WERI-Rb-1 (cell line): Measurements from ENCODE around the gene LINC01488.

Experiments used
- DNase-seq: peaks from one replicate; pipeline ENCODE4 v3.0.0-alpha.2; 2020
- H3K27ac ChIP-seq: fragments of 250-450 bp; sonication (Bioruptor Pico); 2 replicates; pipeline ENCODE4 v1.5.1; 2020; ENCODE audit warnings: mild to moderate bottlenecking, moderate library complexity
- H3K27me3 ChIP-seq: fragments of 250-450 bp; sonication (Bioruptor Pico); 2 replicates; pipeline ENCODE4 v1.5.1; 2021; ENCODE audit warnings: mild to moderate bottlenecking, low read depth, moderate library complexity; ENCODE audit not compliant: insufficient read depth, severe bottlenecking
- H3K36me3 ChIP-seq: fragments of 250-450 bp; sonication (Bioruptor Pico); 2 replicates; pipeline ENCODE4 v1.5.1; 2020; ENCODE audit warnings: mild to moderate bottlenecking, moderate library complexity
- H3K4me3 ChIP-seq: 2 replicates; pipeline ENCODE4 v1.5.1; 2011; ENCODE audit warnings: low read depth, mild to moderate bottlenecking, control low read depth, low read length
- H3K9me3 ChIP-seq: fragments of 250-450 bp; sonication (Bioruptor Pico); 2 replicates; pipeline ENCODE4 v1.5.1; 2021; ENCODE audit warnings: mild to moderate bottlenecking, moderate library complexity; ENCODE audit not compliant: severe bottlenecking
- CTCF ChIP-seq: IDR thresholded peaks from 2 replicates; pipeline ENCODE4 v1.5.1; 2011; ENCODE audit warnings: low read depth, mild to moderate bottlenecking, control low read depth, inconsistent platforms, low read length

The LINC01488 gene

GRCh38 chr11:69536406-69536805 lies 54.9 kb downstream of the LINC01488 start:
- H3K9me3 ChIP-seq = no peaks in the 10 kb centered on the region
- no peak overlapping the region for H3K4me3 ChIP-seq
- DNase-seq = no peak
- TF ChIP-seq CTCF = no peak
- no peaks in the 10 kb centered on the region for H3K36me3 ChIP-seq
- peaks cover 63% of the 10 kb centered on the region for H3K27me3 ChIP-seq
- no peak overlapping the region for H3K27ac ChIP-seq

- no peak for TF ChIP-seq CTCF
- Histone ChIP-seq H3K36me3 (no peaks in the 10 kb centered on the region), H3K27me3 (peaks cover 61% of the 10 kb centered on the region), H3K4me3 (no peak overlapping the region), H3K27ac (no peak overlapping the region), H3K9me3 (no peaks in the 10 kb centered on the region)
- no peak for DNase-seq
Observed at GRCh38 chr11:69537126-69537525, 55.7 kb downstream of the LINC01488 start.

- no peak overlapping the region for H3K27ac ChIP-seq
- no peaks in the 10 kb centered on the region for H3K9me3 ChIP-seq
- no peak for DNase-seq
- H3K36me3 ChIP-seq = no peaks in the 10 kb centered on the region
- no peak overlapping the region for H3K4me3 ChIP-seq
- peaks cover 52% of the 10 kb centered on the region for H3K27me3 ChIP-seq
- TF ChIP-seq CTCF = no peak
Observed at GRCh38 chr11:69537855-69538640, 56.6 kb downstream of the LINC01488 start.

GRCh38 chr11:69538854-69539253 lies 57.4 kb downstream of the LINC01488 start:
- no peak for DNase-seq
- Histone ChIP-seq H3K27me3 (peaks cover 44% of the 10 kb centered on the region), H3K36me3 (no peaks in the 10 kb centered on the region), H3K27ac (no peak overlapping the region), H3K9me3 (no peaks in the 10 kb centered on the region), H3K4me3 (no peak overlapping the region)
- no peak for TF ChIP-seq CTCF

- TF ChIP-seq CTCF = no peak
- DNase-seq = no peak
- Histone ChIP-seq H3K4me3 (no peak overlapping the region), H3K27me3 (peaks cover 44% of the 10 kb centered on the region), H3K27ac (no peak overlapping the region), H3K9me3 (no peaks in the 10 kb centered on the region), H3K36me3 (no peaks in the 10 kb centered on the region)
Observed at GRCh38 chr11:69539416-69540117, 58.1 kb downstream of the LINC01488 start.
